NCI-H146 treated with DMSO at 0.1 percent for 48 hours (cell line): ENCODE measurements around the gene GSN.
"Not testable (repeated sequence)": the region's sequence is repeated elsewhere in the genome, so short reads cannot be mapped to it uniquely, and the experiment has no call there.

Source experiments
- DNase-seq: peaks from one replicate; lab custom pipeline; 2025; ENCODE audit not compliant: unreplicated experiment; lab: John Stamatoyannopoulos, UW

The GSN gene

DNA sequence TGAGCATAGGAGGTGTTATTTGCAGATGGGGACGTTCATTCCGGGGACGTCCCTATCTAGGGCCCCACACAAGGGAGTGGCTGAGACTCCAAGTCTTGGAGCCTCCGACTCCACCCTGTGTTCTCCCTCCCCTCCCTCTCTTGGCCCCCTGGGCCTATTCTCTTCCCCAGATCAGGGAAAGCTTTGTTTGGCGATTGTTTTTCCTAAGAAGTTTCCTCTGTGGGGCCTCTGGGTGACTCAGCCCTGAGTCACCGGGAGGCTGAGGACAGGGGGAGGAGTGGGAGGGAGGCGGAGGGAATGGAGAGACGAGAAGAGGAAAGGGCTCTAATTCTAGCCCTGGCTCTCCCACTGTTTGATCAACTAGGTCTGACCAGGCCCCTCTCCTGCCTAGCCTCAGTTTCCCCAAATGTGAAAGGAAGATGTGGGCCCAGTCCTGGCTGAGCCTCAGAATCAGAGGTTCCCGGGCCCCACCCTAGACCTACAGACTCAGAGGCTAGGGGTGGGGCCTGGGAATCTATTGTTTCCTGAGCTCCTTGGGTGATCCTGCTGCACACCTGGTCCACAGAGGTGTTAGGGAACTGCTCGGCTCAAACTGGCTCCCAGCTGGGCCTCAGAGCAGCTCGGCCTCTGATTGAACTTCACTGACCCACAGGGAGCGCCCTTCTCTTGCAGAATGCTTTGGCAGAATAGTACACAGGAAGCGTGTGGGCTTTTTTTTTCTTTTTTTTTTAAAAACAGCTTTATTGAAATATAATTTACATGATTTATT is 19.2 kb downstream of the GSN start:
- no peak for DNase-seq

DNA sequence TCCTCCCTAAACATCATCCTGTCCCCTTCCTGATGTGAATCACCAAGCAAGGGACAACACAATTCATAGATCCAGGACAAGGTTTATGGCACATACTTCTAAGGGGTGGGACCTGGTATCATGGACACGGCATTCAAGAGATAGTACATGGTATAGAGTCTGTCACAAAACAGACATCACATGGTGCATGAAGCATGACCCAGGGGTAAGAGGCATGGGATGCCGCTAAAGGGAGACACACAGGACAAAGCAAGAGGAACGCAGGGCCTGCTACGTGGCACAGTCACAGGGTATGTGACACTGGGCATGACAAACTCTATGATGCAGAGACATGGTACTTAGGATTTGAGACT is 20.7 kb downstream of the GSN start:
- DNase-seq, result no peak

DNA sequence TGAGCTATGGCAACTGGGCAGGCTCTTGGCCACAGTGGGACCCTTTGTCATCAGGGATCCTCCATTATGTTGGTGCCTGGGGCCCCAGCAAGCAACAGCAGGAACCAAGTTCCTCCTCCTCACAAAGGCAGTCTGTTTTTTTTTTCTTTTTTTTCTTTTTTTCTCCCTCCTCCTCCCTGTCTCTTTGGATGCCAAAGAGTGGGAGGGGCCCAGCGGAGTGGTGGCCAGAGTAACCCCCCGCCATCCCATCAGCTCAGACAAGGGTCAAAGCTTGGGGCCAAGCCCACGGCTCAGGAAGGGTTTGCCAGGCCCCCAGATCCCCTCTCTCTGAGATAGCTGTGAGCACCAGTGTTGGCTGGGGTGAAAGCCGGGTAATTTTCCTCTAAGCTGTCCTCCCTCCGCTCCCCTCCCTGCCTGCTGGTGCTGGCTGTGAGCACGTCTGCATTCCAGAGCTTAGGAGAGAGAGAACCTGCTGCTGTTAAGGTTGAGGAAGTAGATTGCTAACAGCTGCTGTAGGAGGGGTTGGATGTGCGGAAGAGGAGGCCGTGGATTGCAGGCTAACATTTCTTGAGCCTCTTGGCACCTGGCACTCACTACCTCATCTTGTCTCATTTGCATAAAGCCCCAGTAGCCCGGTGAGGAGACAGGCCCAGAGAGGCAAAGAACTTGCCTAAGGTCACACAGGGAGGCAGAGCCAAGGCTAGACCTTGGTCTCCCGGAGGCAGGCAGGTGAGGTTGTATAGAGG is 21.2 kb downstream of the GSN start:
- no peak for DNase-seq

DNA sequence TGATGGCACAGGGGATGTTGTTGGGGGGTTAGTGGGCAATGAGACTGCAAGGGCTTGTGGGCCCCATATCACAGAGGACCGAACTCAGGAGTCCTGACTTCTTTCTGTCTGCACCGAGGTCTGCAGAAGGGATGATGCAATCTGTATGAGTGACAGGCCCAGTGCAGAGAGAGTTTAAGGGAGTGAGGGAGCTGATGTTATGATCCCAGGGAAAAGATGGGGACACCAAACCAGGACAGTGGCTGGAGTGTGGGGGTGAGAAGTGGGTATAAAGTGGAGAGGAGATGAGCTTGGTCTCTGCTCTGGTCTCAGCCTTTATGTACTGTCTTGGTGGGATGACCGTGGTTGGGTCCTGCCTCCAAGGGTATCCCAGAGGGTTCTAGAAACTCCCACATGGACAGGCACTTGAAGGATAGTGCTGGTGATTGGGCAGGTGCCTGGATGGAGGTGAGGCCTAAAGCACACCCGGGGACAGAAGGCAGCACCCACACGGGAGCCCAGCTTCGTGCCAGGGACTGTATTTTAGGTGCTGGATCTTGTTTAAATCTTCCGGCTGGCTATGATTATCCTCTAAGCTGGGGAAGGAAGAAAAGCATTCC is 21.9 kb downstream of the GSN start:
- DNase-seq, result no peak

DNA sequence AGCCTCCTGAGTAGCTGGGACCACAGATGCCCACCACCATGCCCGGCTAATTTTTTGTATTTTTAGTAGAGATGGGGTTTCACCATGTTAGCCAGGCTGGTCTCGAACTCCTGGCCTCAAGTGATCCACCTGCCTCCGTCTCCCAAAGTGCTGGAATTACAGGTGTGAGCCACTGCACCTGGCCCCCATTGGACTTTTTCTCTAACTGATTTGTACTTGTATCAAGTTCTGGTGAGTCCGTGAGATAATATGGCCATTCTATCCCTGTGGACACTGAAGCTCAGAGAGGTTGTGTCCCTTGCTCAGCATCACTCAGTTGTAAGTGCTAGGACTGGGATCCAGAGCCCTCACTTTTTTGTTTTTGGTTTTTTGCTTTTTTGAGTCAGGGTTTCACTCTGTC is 23.6 kb downstream of the GSN start:
- not testable (repeated sequence) for DNase-seq

DNA sequence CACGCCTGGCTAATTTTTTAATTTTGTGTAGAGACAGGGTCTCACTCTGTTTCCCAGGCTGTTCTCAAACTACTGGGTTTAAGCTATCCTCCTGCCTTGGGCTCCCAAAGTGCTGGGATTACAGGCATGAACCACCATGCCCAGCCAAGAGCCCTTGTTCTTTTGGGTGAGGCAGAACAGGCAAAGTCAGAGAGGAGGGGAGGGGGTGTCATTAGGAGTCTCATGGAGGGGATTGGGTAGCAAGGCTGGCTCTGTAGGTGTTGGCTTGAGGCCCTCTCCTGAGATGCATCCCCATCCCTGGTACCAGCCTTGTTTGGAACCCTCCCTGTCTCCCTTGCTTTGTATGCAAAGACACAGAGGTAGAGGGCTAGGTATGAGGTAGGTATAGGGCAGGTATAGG is 24.1 kb downstream of the GSN start:
- no peak for DNase-seq

DNA sequence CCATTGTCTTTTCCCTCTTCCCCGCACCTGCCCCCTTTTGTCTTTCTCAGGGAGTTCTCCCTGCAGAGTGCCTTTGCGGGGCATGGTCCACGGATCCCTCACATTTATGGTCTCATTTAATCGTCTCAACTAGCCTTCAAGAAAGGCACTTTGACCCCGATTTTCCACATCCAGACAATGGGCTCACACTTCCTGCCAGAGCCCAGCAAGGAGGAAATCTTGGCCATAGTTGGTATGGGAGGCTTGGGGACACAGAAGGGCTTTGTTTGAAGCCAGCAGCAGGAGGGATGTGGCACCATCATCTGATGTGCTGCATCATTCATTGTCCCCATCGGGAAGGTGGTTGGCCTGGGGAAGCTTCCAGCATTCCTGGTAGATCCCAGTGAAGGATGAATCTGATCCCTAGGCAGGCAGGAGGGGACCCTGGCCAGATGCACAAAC is 24.9 kb downstream of the GSN start:
- no peak for DNase-seq

DNA sequence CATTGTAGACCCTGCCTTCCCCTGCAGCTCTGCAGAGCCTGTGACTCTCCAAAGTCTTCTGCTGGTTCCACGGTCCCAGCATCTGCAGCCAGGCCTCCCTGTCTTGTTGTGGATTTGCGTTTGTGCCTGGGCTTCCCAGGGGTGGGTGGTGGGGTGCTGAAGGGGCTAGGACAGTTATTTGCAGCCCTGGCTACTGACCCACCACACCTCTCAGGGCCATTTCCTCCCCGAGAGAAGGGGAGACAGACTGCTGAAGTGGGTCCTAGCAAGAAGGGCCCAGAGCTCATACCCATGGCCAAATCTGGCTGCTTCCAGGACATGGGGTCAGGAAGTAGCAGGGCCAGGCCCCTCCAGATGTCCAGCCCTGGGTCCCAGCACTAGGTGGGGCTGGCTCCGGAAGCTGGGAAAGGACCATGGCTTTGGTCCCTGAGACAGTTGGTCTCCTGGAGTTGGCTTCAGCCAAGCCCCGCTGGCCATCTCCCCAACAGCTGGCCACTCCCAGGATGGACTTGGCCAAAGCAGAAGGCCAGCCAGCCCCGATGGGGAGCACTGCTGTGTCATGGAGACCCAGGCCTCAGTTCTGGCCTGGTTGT is 26.3 kb downstream of the GSN start:
- no peak for DNase-seq

DNA sequence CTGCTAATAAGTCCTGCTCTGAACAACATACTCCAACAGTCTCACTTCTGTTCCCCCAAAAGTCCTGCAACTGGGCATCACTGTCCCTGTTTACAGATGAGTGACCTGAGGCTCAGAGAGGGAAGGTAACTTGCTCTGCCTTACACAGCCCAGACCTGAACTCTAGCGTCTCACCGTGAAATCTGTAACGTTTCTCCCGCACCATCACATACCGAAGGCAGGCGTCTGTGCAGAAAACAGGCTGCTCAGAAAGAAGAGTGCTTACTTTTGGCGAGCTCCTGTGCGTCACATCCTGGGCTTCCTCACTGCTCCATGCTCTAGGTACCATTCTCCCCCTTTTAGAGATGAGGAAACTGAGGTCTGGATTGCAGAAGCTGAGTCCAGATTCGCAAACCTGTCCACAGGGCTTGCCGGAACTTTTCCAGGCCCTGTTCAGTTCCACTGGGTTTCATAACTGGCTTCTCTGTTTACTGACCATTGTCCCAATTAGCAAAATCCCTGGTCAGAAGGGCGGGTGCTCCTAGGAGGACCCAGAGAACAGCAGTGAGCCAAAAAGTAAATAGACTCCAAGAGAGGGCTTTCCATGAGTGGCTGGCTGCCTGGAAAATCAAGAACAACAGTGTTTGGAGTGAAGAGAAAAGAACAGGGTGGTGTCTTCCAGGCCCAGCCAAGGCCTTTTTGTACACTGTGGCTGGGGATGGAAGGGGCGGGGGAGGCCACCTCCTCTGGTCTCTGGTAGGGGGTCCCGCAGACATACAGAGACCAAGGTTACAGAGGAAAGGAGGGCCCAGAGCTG is 27.1 kb downstream of the GSN start:
- DNase-seq, result no peak

DNA sequence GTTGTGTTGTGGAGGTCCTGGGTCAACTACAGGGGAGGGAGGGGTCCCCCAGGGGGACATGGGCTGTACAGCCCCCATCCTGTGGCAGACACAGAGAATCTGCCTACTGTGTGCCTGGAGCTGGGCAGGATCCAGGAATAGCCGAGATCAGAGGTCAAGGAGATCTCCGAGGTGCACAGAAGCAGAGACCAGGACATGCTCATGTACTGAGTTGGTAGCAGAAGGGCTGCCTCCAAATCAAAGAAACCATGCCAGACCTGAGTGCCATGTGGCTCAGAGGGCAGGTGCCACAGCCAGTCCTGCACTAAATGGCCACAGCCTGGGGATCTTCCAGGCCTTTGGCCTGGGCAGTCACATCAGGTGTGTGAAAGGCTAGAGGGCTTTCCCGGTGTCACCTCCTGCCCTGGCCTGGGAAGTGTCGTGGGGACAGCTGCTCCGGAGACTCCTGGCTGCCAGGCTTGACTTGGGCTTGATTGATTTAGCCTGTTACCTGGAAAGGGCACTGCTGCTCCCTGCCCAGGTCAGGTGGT is 27.8 kb downstream of the GSN start:
- DNase-seq, result no peak

DNA sequence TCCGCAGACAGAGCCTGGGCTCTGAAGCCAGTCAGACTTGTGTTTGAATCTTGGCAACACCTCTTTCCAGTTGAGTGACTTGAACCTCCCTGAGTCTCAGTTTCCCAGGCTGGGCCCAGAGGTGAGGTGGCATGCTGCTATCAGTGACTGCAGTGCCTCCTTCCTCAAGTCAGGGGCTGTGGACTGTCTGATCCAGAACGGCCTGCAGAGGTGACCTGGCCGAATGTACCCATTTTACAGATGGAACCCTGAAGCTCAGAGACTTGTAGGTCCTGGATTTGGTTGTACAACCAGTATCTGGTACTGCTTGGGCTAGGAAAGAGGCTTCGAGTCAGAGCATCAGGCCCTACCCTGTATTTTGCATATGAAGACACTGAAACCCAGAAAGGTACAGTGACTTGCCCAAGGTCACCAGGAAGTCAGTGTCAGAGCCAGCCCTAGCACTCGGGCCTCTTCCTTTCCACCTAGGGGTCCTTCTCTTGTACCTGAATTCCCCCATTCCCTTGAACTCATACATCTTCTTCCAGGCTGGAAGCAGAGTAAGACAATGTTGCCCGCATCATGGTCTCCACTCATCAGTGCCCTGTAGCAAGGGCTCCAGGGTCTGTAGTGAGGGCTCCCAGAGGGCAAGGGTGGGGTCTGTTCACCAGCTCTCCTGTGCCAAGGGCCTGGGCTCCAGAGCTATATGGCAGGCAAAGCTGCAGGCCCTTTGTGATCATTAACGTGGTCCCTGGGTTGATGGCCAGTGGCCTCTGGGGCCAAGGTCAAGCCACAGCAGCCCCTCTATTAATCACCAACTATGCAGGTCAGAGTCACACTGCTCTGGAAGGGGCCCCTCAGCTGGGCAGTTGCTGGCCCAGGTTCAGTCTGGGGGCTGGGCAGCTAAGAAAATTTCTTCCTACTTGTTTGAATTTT is 28.5 kb downstream of the GSN start:
- DNase-seq, result no peak

DNA sequence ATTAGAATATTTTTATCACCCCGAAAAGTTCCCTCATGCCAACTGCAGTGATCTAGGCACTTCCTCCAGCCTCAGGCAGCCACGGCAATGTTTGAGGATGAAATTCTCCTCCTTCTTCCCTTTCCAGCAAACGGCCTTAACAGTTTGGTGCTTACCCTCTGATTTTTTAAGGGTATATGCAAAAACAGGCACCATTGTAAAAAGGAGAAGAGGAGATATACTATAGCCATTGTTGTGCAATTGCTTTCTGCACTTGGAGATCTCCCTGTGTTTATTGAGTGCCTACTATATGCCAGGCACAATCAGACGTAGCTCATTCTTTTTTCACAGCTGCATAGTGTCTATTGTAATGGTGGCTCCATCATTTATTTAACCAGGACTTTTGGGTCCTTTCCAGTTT is 29.4 kb downstream of the GSN start:
- no peak for DNase-seq

DNA sequence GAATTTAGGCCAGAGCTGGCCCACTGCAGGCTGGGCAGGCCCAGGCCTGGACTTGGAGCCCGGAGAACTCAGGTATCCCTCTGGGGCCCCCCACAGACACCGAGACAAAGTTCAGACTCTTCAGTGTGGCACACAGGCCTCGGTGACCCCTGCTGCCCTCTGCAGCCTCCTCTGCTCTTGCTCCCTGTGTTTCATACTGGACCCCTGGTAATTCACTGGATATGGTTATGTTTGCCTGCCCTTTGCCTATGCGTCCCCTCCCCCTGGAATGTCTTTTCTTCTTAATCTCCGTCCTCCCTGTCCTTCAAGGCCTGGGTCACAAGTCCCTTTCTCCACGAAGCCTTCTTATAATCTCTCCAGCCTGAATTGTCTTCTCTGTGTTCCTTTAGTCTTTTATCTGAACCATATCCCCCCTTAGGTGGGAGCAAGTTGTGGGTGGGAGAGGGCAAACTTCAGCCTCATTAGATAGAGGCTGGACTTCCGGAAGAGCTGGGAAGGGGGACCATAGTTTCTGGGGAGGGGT is 30.1 kb downstream of the GSN start:
- no peak for DNase-seq

DNA sequence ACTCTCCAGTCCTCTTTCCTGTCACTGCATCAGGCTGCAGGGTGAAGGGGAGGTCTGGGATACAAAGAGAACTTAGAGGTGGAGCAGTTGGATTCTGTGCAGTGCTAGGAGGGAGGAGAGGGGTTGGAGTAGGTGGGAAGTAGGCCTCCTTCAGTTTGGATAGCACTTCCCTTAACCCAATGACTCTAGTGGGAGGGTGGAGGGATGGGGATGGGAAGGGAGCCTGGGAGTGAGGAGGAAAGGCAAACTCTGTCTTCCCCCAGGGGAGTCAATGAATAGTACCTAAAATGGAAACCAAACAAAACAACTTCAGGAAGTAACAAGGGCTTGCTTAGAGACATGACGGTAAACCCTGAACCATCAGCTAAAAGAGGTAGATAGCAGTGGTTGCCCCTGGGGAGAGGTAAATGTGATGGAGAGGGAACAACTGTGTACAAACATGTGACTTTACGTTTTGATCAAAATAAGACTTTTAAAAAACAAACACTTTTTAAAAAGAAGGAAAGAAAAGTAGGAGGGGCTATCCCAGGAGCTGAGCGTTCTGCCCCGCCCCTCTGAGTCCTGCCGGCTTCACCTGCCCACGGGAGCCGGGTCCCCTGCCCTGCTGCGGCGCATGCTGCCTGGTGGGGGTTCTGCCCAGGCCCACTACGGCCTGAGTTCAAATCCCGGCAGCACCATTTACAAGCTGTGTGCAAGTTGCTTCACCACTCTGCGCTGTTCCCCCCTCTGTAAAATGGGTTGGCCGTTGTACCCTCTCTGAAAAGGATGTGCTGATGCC is 30.9 kb downstream of the GSN start:
- no peak for DNase-seq

DNA sequence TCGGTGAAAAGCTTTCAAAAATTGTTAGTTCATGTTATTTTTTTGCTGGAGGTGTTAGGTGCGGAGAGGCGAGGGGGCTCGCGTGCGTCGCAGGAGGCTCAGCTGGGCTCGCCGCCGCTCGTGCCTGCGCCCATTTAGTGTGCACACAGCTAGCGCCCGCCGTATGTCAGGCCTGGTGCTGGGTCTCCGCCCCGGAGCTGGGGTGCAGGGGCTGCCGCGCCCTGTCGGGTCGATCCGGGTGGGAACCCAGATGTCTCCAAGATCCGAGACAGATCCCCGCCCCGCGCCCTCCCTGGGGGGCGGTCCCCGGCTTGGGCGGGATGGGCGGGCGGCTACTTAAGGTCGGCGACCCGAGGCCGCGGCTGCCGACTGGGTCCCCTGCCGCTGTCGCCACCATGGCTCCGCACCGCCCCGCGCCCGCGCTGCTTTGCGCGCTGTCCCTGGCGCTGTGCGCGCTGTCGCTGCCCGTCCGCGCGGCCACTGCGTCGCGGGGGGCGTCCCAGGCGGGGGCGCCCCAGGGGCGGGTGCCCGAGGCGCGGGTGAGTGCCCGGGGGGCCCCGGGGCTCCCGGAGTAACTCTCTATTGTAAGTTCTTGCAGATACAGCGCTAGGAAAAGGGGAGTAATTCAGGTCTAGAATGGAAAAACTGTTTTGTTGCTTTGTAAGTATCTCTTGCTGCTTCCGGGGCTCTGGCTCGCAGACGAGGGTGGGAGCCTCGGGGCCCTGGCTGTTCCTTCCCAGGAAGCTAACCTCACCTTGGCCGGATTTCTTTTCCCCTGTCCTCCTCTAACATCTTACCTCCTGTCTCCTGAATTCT is 31.7 kb downstream of the GSN start:
- no peak for DNase-seq

DNA sequence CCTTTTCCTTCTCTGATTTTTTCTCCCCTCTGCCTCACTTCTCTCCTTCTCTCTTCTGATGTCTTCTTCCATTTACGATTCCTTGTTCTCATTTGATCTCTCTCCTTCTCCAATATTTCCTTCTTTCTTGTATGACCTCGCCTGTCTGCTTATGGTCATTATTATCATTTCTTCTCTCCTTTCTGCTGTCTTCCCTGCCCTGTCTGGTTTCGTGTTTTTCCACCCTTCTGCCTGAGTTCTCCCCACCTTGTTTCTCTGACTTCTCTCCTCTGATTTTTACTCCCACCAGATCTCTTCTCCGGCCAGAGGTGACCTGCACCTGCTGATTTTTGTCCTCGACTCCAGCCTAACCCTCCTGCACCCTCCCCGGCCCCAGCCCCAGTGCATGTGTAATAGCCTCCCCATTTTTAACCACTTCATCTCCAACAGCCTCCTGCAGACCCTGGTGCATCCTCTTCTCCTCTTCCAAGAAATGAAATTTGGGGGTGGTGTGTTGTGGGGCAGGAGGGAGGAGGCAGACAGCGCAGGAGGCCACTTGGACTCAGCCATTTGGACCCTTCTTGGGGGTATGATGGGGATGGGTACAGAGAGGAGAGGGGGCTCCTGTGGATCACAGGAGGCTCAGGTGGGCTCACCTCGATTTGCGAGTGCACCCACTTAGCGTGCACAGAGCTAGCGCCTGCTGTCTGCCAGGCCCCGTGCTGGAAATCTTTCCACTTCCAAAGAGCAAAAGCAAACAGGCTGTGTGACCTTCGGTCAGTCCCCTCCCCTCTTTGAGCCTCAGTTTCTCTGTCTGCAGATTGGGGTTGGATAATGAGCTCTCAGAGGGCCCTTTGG is 32.5 kb downstream of the GSN start:
- DNase-seq, result no peak

DNA sequence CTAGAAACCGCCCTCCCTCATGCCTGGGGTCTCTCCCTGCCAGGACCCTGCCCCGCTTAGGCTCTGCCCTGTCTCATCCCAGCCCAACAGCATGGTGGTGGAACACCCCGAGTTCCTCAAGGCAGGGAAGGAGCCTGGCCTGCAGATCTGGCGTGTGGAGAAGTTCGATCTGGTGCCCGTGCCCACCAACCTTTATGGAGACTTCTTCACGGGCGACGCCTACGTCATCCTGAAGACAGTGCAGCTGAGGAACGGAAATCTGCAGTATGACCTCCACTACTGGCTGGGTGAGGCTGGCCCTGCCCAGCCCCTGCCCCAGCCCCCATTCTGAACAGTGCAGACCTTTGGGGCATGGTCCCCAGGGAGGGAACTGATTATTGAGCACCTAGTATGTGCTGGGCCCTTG is 33.9 kb downstream of the GSN start:
- no peak for DNase-seq
